Cardiac septum (tissue), 1 donor: ENCODE measurements around the gene RAD51D. TPM values are rescaled to one million over a fixed set of nuclear protein-coding genes. Genes with fewer than 3 reads are reported as not detected.
A peak's percentile ranks its signal among the peaks of the same experiment; 100 is the strongest.

ENCODE experiments used
- DNase-seq: peaks from one replicate; pipeline ENCODE4 v3.0.0-alpha.2; 2020; ENCODE audit warnings: low spot score
- intact Hi-C: fragments of 100-400 bp; cut with DNase I; formaldehyde crosslinking; loops from one replicate; pipeline ENCODE4 v1.14.0; 2022
- total RNA-seq: library from RNA; stranded (reverse); fragmentation: NEBNext Ultra II Directional; extraction: Animal tissue kit (Norgen Biotek cat#: 25700); gene quantifications from one replicate; pipeline ENCODE4 v1.2.1, GENCODE V29; 2021
- donor health status: DM: no; HTN: no; CAD: no.

RAD51D gene
- total RNA-seq, 1 donor from 2014 or later: 6.5 TPM

- DNase-seq: no peak
- intact Hi-C loops: no loop called here
These were observed 44.7 kb downstream of the RAD51D start for GRCh38 chr17:35074711-35075707.

GRCh38 chr17:35073991-35074627 is 45.6 kb downstream of the RAD51D start:
- intact Hi-C loops: no loop called here

GRCh38 chr17:35073183-35073790 is 46.4 kb downstream of the RAD51D start:
- intact Hi-C loops: no loop called here
- DNase-seq: no peak

More at GRCh38 chr17:35073991-35074627, 45.6 kb downstream of the RAD51D start:
- DNase-seq: no peak

- intact Hi-C loops: no loop called here
- no peak for DNase-seq
These were observed 50.3 kb downstream of the RAD51D start for GRCh38 chr17:35069311-35069710.

GRCh38 chr17:35068249-35068648 is 51.4 kb downstream of the RAD51D start:
- intact Hi-C loops: no loop called here
- DNase-seq: no peak

GRCh38 chr17:35065880-35066279 is 53.8 kb downstream of the RAD51D start:
- DNase-seq: no peak
- intact Hi-C loops: no loop called here

- intact Hi-C loops: loop anchor here (5.0 kb wide), 1 partner anchor 67 kb away; no protein-coding TSS in a partner anchor
- DNase-seq: no peak
These were observed 55.0 kb downstream of the RAD51D start for GRCh38 chr17:35064516-35065215.

GRCh38 chr17:35063514-35064223 is 56.0 kb downstream of the RAD51D start, which contains the start of gene RFFL:
Gene RFFL, minus strand, starts transcription at chr17:35063707. Its CDS starts 37,154 bp downstream, at chr17:35026553.
- peak; percentile 92 for DNase-seq
- intact Hi-C loops: loop anchor here (5.0 kb wide), 1 partner anchor 66 kb away; no protein-coding TSS in a partner anchor

- DNase-seq: no peak
- intact Hi-C loops: loop anchor here (5.0 kb wide), 1 partner anchor 65 kb away; no protein-coding TSS in a partner anchor
These were observed 57.4 kb downstream of the RAD51D start for GRCh38 chr17:35062308-35062707.

GRCh38 chr17:35057332-35057915 is 62.2 kb downstream of the RAD51D start:
- intact Hi-C loops: no loop called here

GRCh38 chr17:35056013-35056412 is 63.6 kb downstream of the RAD51D start:
- no peak for DNase-seq
- intact Hi-C loops: no loop called here

More at GRCh38 chr17:35057332-35057915, 62.2 kb downstream of the RAD51D start:
- no peak for DNase-seq

GRCh38 chr17:35053204-35053603 is 66.5 kb downstream of the RAD51D start:
- intact Hi-C loops: no loop called here
- DNase-seq: no peak

GRCh38 chr17:35052780-35053179 is 66.9 kb downstream of the RAD51D start:
- intact Hi-C loops: no loop called here
- no peak for DNase-seq

GRCh38 chr17:35052241-35052610 is 67.4 kb downstream of the RAD51D start:
- no peak for DNase-seq
- intact Hi-C loops: no loop called here

GRCh38 chr17:35051579-35052240 is 68.0 kb downstream of the RAD51D start:
- no peak for DNase-seq
- intact Hi-C loops: no loop called here

- no peak for DNase-seq
- intact Hi-C loops: no loop called here
These were observed 68.5 kb downstream of the RAD51D start for GRCh38 chr17:35051183-35051578.

GRCh38 chr17:35050170-35050569 is 69.5 kb downstream of the RAD51D start:
- no peak for DNase-seq
- intact Hi-C loops: no loop called here
